Right lobe of liver (tissue), 6 donors: ENCODE results near the gene MPDZ. TPM values are rescaled to one million over a fixed set of nuclear protein-coding genes. Genes with fewer than 3 reads are reported as not detected.

ENCODE experiments used
- ATAC-seq, 4 donors: fragments of 200-7000 bp; cut with Tn5 transposase; one replicate each; pipeline ENCODE4 v1.9.1; 2020; ENCODE audit warnings: mild to moderate bottlenecking in 4 of 4, moderate library complexity in 4 of 4
- DNase-seq, 3 donors: peaks; one replicate each; pipeline ENCODE4 v3.0.0-alpha.2; 2020
- H3K27ac ChIP-seq, 3 donors: fragments of 200-600 bp; one replicate each; pipeline ENCODE4 v1.8.0; 2022
- H3K27me3 ChIP-seq, 2 donors: fragments of 200-600 bp; one replicate each; pipeline ENCODE4 v1.8.0; 2022
- H3K36me3 ChIP-seq, 4 donors: fragments of 200-600 bp; sonication (generic) in 1 of 4; one replicate each; pipeline versions ENCODE4 v1.5.1 to v1.8.0; 2017 to 2022; ENCODE audit warnings: control low read depth in 1 of 4
- H3K4me1 ChIP-seq, 4 donors: fragments of 200-600 bp; sonication (generic) in 1 of 4; one replicate each; pipeline versions ENCODE4 v1.5.1 to v1.8.0; 2017 to 2022; ENCODE audit warnings: control low read depth in 1 of 4
- H3K4me3 ChIP-seq, 3 donors: fragments of 200-600 bp; one replicate each; pipeline ENCODE4 v1.8.0; 2022
- H3K9me3 ChIP-seq, 4 donors: fragments of 200-600 bp; sonication (generic) in 1 of 4; one replicate each; pipeline versions ENCODE4 v1.5.1 to v1.8.0; 2017 to 2022; ENCODE audit warnings: control low read depth in 1 of 4
- POLR2A ChIP-seq: fragments of 450-650 bp; IDR thresholded peaks from one replicate; pipeline ENCODE4 v1.6.1; 2017; ENCODE audit warnings: antibody characterized with exemption, mild to moderate bottlenecking
- WGBS: methylation state at CpG from one replicate; pipeline ENCODE4 v1.1.6; 2018; ENCODE audit warnings: low coverage, low lambda C conversion rate; ENCODE audit not compliant: insufficient coverage; ENCODE audit errors: missing lambda C conversion rate; 5-methylcytosine and 5-hydroxymethylcytosine counted together
- intact Hi-C, 2 donors: fragments of 100-400 bp; cut with DNase I; formaldehyde crosslinking; loops; one replicate each; pipeline versions ENCODE4 v1.11.2 to v1.14.1; 2022
- total RNA-seq, 6 experiments: library from RNA; depleted of rRNA in 2 of 6; stranded (reverse); fragments of >200 nt in 2 of 6; fragmentation: NEBNext Ultra II Directional in 3 of 6; extraction: Animal tissue kit (Norgen Biotek cat#: 25700) in 3 of 6; gene quantifications; one replicate each; pipeline versions ENCODE4 v1.1.0 to v1.2.4, GENCODE V29; 2016 to 2023
- TF ChIP-seq, protein P1 (sequence below), 4 donors: fragments of 200-600 bp in 3 of 4; fragments of 450-650 bp in 1 of 4; IDR thresholded peaks; one replicate each; pipeline versions ENCODE4 v1.5.1 to v1.8.0; 2016 to 2022; ENCODE audit warnings: antibody characterized with exemption in 4 of 4, mild to moderate bottlenecking in 2 of 4
- donor health status: DM: no; HTN: yes; CAD: no.
- donor health status: DM: no; HTN: no; CAD: no.
- donor health status: DM: no; HTN: no; CAD: no.
- donor health status: DM: no; HTN: yes; CAD: no.
- donor health status: DM: no; HTN: yes; CAD: no.

Gene MPDZ
- total RNA-seq, 6 experiments from 2014 or later, result 29.3 to 62.8 (median 49.3) TPM

- H3K27ac ChIP-seq, result no peak overlapping the region
- no peaks in the 10 kb centered on the region for H3K36me3 ChIP-seq
- H3K9me3 ChIP-seq, result no peaks in the 10 kb centered on the region
- H3K4me1 ChIP-seq, result no peaks in the 10 kb centered on the region
- no peak for ATAC-seq
- no peak for DNase-seq
- 75% methylated on average over 1 of the region's 1 CpG for whole genome bisulfite sequencing
- no peaks in the 10 kb centered on the region for H3K27me3 ChIP-seq
- intact Hi-C loops, result no loop called here
- H3K4me3 ChIP-seq, result no peak overlapping the region
- no peak for TF ChIP-seq POLR2A
- TF ChIP-seq, protein P1, sequence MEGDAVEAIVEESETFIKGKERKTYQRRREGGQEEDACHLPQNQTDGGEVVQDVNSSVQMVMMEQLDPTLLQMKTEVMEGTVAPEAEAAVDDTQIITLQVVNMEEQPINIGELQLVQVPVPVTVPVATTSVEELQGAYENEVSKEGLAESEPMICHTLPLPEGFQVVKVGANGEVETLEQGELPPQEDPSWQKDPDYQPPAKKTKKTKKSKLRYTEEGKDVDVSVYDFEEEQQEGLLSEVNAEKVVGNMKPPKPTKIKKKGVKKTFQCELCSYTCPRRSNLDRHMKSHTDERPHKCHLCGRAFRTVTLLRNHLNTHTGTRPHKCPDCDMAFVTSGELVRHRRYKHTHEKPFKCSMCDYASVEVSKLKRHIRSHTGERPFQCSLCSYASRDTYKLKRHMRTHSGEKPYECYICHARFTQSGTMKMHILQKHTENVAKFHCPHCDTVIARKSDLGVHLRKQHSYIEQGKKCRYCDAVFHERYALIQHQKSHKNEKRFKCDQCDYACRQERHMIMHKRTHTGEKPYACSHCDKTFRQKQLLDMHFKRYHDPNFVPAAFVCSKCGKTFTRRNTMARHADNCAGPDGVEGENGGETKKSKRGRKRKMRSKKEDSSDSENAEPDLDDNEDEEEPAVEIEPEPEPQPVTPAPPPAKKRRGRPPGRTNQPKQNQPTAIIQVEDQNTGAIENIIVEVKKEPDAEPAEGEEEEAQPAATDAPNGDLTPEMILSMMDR (IDR thresholded peaks at IDR 0.05), result no peak
Measured at GRCh38 chr9:13291718-13292117, 12.2 kb upstream of the MPDZ start.

DNA sequence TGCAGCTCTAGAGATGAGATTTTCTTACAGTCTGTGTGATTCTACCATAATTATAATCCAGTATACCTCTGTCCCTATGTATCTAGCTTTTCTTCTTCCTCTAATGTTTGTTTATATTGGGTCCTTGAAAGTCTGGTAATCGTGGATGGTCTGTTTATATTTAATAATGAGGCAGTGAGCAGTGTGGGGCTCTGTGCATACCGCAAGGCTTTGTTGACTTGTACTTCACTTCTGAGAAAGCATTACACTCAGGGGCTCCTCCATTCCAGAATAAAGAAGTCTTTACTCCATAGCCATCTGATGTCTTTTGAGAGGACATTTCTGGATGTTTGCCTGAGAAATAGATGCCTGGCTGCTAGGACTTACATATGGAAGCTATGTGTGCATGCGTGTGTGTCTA is 4.5 kb upstream of the MPDZ start:
- 62% methylated on average over 3 of the region's 3 CpGs for WGBS
- no peak overlapping the region for H3K27ac ChIP-seq
- no peaks in the 10 kb centered on the region for H3K36me3 ChIP-seq
- no peaks in the 10 kb centered on the region for H3K27me3 ChIP-seq
- no peak for ATAC-seq
- DNase-seq, result no peak
- H3K4me1 ChIP-seq, result no peaks in the 10 kb centered on the region
- no peak overlapping the region for H3K4me3 ChIP-seq
- intact Hi-C loops, result no loop called here
- no peaks in the 10 kb centered on the region for H3K9me3 ChIP-seq
- no peak for TF ChIP-seq POLR2A
- TF ChIP-seq, protein P1 (IDR thresholded peaks at IDR 0.05), result no peak

DNA sequence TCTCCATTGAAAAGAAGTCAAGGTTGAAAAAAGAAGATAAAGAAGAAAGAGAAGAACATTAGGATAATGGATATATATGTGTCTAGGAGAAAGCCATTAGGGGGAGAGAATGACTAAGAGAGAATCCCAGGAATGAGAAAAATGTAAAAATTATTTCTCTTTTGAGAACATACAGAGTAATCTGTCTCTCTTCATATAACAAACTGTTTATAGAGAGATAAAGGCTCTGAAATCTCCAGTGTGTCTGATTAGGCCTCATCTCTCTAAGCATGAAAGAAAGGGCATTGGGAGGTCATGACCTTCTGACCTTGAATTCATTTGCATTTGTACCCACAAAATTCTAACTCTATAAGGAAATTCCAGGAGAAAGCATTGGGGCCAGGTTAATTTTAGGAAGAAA is 3.5 kb upstream of the MPDZ start:
- no peaks in the 10 kb centered on the region for H3K27me3 ChIP-seq
- intact Hi-C loops, result no loop called here

DNA sequence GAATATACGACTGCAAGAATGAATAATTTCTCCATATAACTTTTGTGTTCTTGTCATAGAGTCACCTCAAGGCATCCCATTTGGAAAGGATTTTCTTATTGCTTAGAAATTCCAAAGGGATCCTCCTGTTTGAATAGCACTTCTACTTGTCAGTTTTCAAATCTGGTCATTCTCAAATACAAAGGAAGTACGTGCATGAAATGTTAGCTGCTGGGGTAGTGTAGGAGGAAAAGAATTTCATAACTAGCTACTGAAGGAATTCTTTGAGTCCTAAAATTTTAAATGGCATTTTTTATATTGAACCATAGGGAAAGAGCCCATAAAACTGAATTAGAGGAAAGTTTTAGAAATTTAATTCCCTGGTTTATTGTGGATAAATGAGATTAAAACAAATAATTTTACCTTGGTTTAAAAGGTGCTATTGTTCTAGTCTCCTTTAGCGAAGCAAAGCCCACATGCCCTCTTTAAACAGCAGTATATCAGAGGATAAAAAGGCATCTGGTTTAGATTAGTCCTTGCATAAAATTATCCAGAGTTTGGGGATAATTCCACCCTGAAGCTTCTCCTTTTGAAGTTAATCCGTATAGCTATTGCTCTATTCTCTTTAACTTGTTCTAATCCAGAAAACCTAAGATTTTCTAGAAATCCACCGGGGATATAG is 2.0 kb upstream of the MPDZ start:
- 79% methylated on average over 5 of the region's 5 CpGs for WGBS
- H3K36me3 ChIP-seq, result no peaks in the 10 kb centered on the region
- no peaks in the 10 kb centered on the region for H3K9me3 ChIP-seq
- H3K4me3 ChIP-seq, result no peak overlapping the region
- no peak for ATAC-seq
- intact Hi-C loops, result no loop called here
- TF ChIP-seq, protein P1 (IDR thresholded peaks at IDR 0.05), result no peak
- TF ChIP-seq POLR2A, result no peak
- no peak for DNase-seq
- H3K4me1 ChIP-seq, result no peaks in the 10 kb centered on the region
- no peak overlapping the region for H3K27ac ChIP-seq
- H3K27me3 ChIP-seq, result no peaks in the 10 kb centered on the region

More for the DNA sequence above, 3.5 kb upstream of the MPDZ start:
- H3K9me3 ChIP-seq, result no peaks in the 10 kb centered on the region
- TF ChIP-seq, protein P1 (IDR thresholded peaks at IDR 0.05), result no peak
- TF ChIP-seq POLR2A, result no peak
- H3K4me3 ChIP-seq, result no peak overlapping the region
- H3K4me1 ChIP-seq, result no peaks in the 10 kb centered on the region
- no peak for DNase-seq
- H3K36me3 ChIP-seq, result no peaks in the 10 kb centered on the region
- no peak overlapping the region for H3K27ac ChIP-seq
- ATAC-seq, result no peak
